Measurements from ENCODE around the gene BNIP2.
A peak's percentile ranks its signal among the peaks of the same experiment; 100 is the strongest.

BNIP2 gene

DNA sequence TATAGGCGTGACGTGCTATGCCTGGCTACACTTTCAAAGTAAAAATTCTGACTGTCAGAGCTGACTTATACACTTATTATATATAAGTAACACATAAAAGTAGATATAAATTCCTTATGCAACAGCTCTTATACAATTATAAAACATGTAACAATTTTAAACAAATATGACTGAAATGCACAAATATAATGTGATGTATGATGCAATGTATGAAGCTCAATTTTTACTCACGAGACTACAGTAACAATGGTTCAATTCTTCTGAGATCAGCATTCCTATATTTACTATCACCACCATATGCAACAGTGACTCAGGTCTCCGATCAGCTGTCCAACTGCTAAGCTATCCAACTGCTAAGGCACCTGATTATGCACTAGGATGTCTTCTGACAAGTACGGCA lies 8.2 kb downstream of the BNIP2 start:
- H3K27ac ChIP-seq (ENCODE audit: low read depth, low read length): no peak overlapping the region
- peaks cover 30% of the 10 kb centered on the region for H3K36me3 ChIP-seq (ENCODE audit: control insufficient read depth, insufficient read depth, low read length)
- no peak overlapping the region for H3K9ac ChIP-seq (ENCODE audit: low read length)
- H3K27me3 ChIP-seq (ENCODE audit: control insufficient read depth, insufficient read depth, low read length): no peaks in the 10 kb centered on the region
- no peak overlapping the region for H3K4me3 ChIP-seq (ENCODE audit: low read length)
- H3K4me1 ChIP-seq (ENCODE audit: control insufficient read depth, insufficient read depth, low read length): peaks cover under 1% of the 10 kb centered on the region

DNA sequence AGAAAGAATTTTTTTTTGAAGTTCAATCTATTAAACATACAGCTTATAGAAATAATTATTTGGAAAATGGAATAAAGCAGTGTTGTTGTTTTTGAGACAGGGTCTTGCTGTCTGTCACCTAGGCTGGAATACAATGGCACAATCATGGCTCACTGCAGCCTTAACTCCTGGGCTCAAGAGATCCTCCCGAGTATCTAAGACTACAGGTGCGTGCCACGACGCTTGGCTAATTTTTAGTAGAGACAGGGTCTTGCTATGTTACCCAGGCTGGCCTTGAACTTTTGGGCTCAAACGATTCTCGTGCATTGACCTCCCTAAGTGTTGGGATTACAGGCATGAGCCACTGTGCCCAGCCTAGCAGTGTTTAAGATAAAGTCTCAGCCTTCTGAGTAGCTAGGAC lies 8.8 kb downstream of the BNIP2 start:
- H3K27ac ChIP-seq (ENCODE audit: low read depth, low read length): no peak overlapping the region
- no peak overlapping the region for H3K4me3 ChIP-seq (ENCODE audit: low read length)
- peaks cover 30% of the 10 kb centered on the region for H3K36me3 ChIP-seq (ENCODE audit: control insufficient read depth, insufficient read depth, low read length)
- no peak overlapping the region for H3K9ac ChIP-seq (ENCODE audit: low read length)
- no peaks in the 10 kb centered on the region for H3K4me1 ChIP-seq (ENCODE audit: control insufficient read depth, insufficient read depth, low read length)
- no peaks in the 10 kb centered on the region for H3K27me3 ChIP-seq (ENCODE audit: control insufficient read depth, insufficient read depth, low read length)

GRCh38 chr15:59678620-59679019 lies 10.5 kb downstream of the BNIP2 start:
- Histone ChIP-seq H3K9ac (ENCODE audit: low read length) (no peak overlapping the region), H3K4me3 (ENCODE audit: low read length) (no peak overlapping the region), H3K27ac (ENCODE audit: low read depth, low read length) (no peak overlapping the region), H3K4me1 (ENCODE audit: control insufficient read depth, insufficient read depth, low read length) (no peaks in the 10 kb centered on the region), H3K36me3 (ENCODE audit: control insufficient read depth, insufficient read depth, low read length) (peaks cover 32% of the 10 kb centered on the region), H3K27me3 (ENCODE audit: control insufficient read depth, insufficient read depth, low read length) (no peaks in the 10 kb centered on the region)

- no peak overlapping the region for H3K9ac ChIP-seq (ENCODE audit: low read length)
- no peaks in the 10 kb centered on the region for H3K27me3 ChIP-seq (ENCODE audit: control insufficient read depth, insufficient read depth, low read length)
- peaks cover 32% of the 10 kb centered on the region for H3K36me3 ChIP-seq (ENCODE audit: control insufficient read depth, insufficient read depth, low read length)
- H3K27ac ChIP-seq (ENCODE audit: low read depth, low read length): no peak overlapping the region
- no peaks in the 10 kb centered on the region for H3K4me1 ChIP-seq (ENCODE audit: control insufficient read depth, insufficient read depth, low read length)
- no peak overlapping the region for H3K4me3 ChIP-seq (ENCODE audit: low read length)
These were observed 10.9 kb downstream of the BNIP2 start for GRCh38 chr15:59678172-59678571.

GRCh38 chr15:59676565-59676964 lies 12.6 kb downstream of the BNIP2 start:
- no peak overlapping the region for H3K4me3 ChIP-seq (ENCODE audit: low read length)
- H3K27ac ChIP-seq (ENCODE audit: low read depth, low read length): no peak overlapping the region
- H3K4me1 ChIP-seq (ENCODE audit: control insufficient read depth, insufficient read depth, low read length): no peaks in the 10 kb centered on the region
- H3K9ac ChIP-seq (ENCODE audit: low read length): no peak overlapping the region
- no peaks in the 10 kb centered on the region for H3K27me3 ChIP-seq (ENCODE audit: control insufficient read depth, insufficient read depth, low read length)
- H3K36me3 ChIP-seq (ENCODE audit: control insufficient read depth, insufficient read depth, low read length): peaks cover 32% of the 10 kb centered on the region

GRCh38 chr15:59674361-59674877 lies 14.7 kb downstream of the BNIP2 start:
- Histone ChIP-seq H3K9ac (ENCODE audit: low read length) (no peak overlapping the region), H3K4me1 (ENCODE audit: control insufficient read depth, insufficient read depth, low read length) (no peaks in the 10 kb centered on the region), H3K27me3 (ENCODE audit: control insufficient read depth, insufficient read depth, low read length) (no peaks in the 10 kb centered on the region), H3K36me3 (ENCODE audit: control insufficient read depth, insufficient read depth, low read length) (peaks cover 19% of the 10 kb centered on the region), H3K27ac (ENCODE audit: low read depth, low read length) (no peak overlapping the region), H3K4me3 (ENCODE audit: low read length) (no peak overlapping the region)

GRCh38 chr15:59668556-59668955 lies 20.6 kb downstream of the BNIP2 start:
- no peaks in the 10 kb centered on the region for H3K4me1 ChIP-seq (ENCODE audit: control insufficient read depth, insufficient read depth, low read length)
- no peak overlapping the region for H3K4me3 ChIP-seq (ENCODE audit: low read length)
- H3K27ac ChIP-seq (ENCODE audit: low read depth, low read length): no peak overlapping the region
- H3K36me3 ChIP-seq (ENCODE audit: control insufficient read depth, insufficient read depth, low read length): peaks cover 14% of the 10 kb centered on the region
- H3K9ac ChIP-seq (ENCODE audit: low read length): no peak overlapping the region
- no peaks in the 10 kb centered on the region for H3K27me3 ChIP-seq (ENCODE audit: control insufficient read depth, insufficient read depth, low read length)

DNA sequence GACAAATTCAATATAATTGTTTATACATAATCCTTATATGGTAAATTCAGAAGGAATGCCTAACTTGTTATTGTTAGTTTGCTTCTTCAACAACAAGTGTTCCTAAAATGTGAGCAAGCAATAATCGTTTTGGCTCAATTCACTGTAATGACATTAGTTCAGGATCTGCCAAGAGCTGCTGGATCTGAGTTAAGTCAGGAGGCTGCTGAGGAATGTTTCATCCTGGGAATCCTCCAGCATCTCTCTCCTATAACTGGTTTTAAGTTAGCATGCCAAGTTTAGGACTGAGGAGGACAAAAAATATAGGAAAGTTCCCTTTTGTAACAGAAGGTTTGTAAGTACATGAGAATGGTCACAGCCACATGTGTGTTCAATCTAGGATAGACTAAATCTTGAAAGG lies 26.9 kb downstream of the BNIP2 start:
- peaks cover 5% of the 10 kb centered on the region for H3K36me3 ChIP-seq (ENCODE audit: control insufficient read depth, insufficient read depth, low read length)
- H3K4me1 ChIP-seq (ENCODE audit: control insufficient read depth, insufficient read depth, low read length): no peaks in the 10 kb centered on the region
- H3K9ac ChIP-seq (ENCODE audit: low read length): no peak overlapping the region
- H3K27me3 ChIP-seq (ENCODE audit: control insufficient read depth, insufficient read depth, low read length): no peaks in the 10 kb centered on the region
- H3K27ac ChIP-seq (ENCODE audit: low read depth, low read length): peak overlapping the region; percentile 29
- no peak overlapping the region for H3K4me3 ChIP-seq (ENCODE audit: low read length)

DNA sequence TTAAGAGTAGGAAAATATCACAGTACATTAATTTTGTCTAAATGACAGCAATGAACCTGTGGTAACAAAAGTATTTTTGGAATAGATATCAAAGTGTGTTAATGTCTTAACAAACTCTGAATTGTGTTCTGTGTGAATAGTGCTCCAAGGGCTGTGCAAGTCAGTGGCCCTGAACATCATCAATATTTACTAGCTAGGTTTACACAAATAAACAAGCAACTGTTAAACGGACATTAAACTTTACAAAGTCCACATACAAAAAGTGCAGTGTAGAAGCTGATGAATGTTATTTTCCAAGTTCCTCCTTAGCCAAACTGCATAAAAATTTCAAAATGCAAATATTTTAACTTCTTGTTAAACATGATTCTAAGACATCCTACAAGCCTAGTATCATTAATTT lies 29.8 kb downstream of the BNIP2 start:
- Histone ChIP-seq H3K4me1 (ENCODE audit: control insufficient read depth, insufficient read depth, low read length) (peaks cover 7% of the 10 kb centered on the region), H3K27ac (ENCODE audit: low read depth, low read length) (no peak overlapping the region), H3K36me3 (ENCODE audit: control insufficient read depth, insufficient read depth, low read length) (peaks cover 2% of the 10 kb centered on the region), H3K9ac (ENCODE audit: low read length) (no peak overlapping the region), H3K4me3 (ENCODE audit: low read length) (no peak overlapping the region), H3K27me3 (ENCODE audit: control insufficient read depth, insufficient read depth, low read length) (no peaks in the 10 kb centered on the region)

GRCh38 chr15:59657635-59658125 lies 31.4 kb downstream of the BNIP2 start:
- Histone ChIP-seq H3K4me3 (ENCODE audit: low read length) (peak overlapping the region; percentile 86), H3K27me3 (ENCODE audit: control insufficient read depth, insufficient read depth, low read length) (no peaks in the 10 kb centered on the region), H3K9ac (ENCODE audit: low read length) (no peak overlapping the region), H3K36me3 (ENCODE audit: control insufficient read depth, insufficient read depth, low read length) (no peaks in the 10 kb centered on the region), H3K27ac (ENCODE audit: low read depth, low read length) (no peak overlapping the region), H3K4me1 (ENCODE audit: control insufficient read depth, insufficient read depth, low read length) (peaks cover 7% of the 10 kb centered on the region)

- Histone ChIP-seq H3K4me3 (ENCODE audit: low read length) (peak within 1 kb of the TSS; percentile 86), H3K36me3 (ENCODE audit: control insufficient read depth, insufficient read depth, low read length) (no peaks in the 10 kb centered on the region), H3K27ac (ENCODE audit: low read depth, low read length) (peak within 1 kb of the TSS; percentile 81)
These were observed 32.1 kb downstream of the BNIP2 start, which contains the start of gene GTF2A2 for GRCh38 chr15:59656897-59657634. Gene GTF2A2 (minus strand): TSS chr15:59657515. CDS start chr15:59652277, 5,238 bp downstream.

DNA sequence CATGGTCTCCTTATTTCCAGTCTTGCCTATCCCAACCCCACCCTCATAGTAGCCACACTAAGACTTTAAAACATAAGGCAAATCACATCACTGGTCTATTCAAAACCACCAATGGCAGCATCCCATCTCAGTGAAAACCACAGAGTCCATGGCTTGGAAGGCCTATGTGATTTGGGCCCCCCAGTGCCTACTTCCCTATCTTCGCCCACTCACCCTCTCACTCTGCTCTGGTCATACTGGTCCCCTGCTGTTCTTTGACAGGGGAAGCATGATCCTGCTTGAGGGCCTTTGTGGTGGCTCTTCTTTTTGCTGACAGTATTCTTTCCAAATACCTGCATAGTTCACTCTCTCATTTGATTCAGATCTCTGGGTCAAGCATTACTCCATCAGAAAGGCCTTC lies 35.1 kb downstream of the BNIP2 start:
- no peak overlapping the region for H3K9ac ChIP-seq (ENCODE audit: low read length)
- no peaks in the 10 kb centered on the region for H3K27me3 ChIP-seq (ENCODE audit: control insufficient read depth, insufficient read depth, low read length)
- H3K4me1 ChIP-seq (ENCODE audit: control insufficient read depth, insufficient read depth, low read length): peaks cover 7% of the 10 kb centered on the region
- H3K36me3 ChIP-seq (ENCODE audit: control insufficient read depth, insufficient read depth, low read length): peaks cover 7% of the 10 kb centered on the region
- H3K27ac ChIP-seq (ENCODE audit: low read depth, low read length): no peak overlapping the region
- no peak overlapping the region for H3K4me3 ChIP-seq (ENCODE audit: low read length)

More at GRCh38 chr15:59656897-59657634, 32.1 kb downstream of the BNIP2 start, which contains the start of gene GTF2A2:
- no peaks in the 10 kb centered on the region for H3K27me3 ChIP-seq (ENCODE audit: control insufficient read depth, insufficient read depth, low read length)
- H3K9ac ChIP-seq (ENCODE audit: low read length): peak within 1 kb of the TSS; percentile 89
- peaks cover 7% of the 10 kb centered on the region for H3K4me1 ChIP-seq (ENCODE audit: control insufficient read depth, insufficient read depth, low read length)

DNA sequence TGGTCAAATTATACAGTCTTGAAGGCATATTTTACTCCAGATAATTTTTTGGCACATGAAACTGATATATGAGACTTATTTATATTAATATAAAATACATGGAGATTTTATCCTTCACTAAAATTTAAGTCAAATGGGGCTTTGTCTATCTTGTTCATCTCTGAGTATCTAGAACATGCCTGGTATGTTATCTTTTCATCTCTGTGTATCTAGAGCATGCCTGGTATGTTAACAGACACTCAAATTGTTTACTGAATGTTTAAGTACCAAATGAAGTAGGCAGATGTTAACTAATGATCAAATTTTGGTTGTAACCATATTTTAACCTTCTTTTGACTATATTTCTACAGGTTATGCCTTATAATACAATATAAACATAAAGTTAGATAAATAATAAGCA lies 39.5 kb downstream of the BNIP2 start:
- Histone ChIP-seq H3K36me3 (ENCODE audit: control insufficient read depth, insufficient read depth, low read length) (peaks cover 7% of the 10 kb centered on the region), H3K4me1 (ENCODE audit: control insufficient read depth, insufficient read depth, low read length) (no peaks in the 10 kb centered on the region), H3K27ac (ENCODE audit: low read depth, low read length) (no peak overlapping the region), H3K4me3 (ENCODE audit: low read length) (no peak overlapping the region), H3K9ac (ENCODE audit: low read length) (no peak overlapping the region), H3K27me3 (ENCODE audit: control insufficient read depth, insufficient read depth, low read length) (no peaks in the 10 kb centered on the region)

Measured in rectal smooth muscle tissue (tissue), 1 donor.